ENCODE measurements around the gene POLR2C.

The POLR2C gene

GRCh38 chr16:57452021-57452420 lies 10.5 kb upstream of the POLR2C start:
- Histone ChIP-seq H3K9me2 (replicated peaks; ENCODE audit: low read depth, low read length) (no peaks in the 10 kb centered on the region), H3K4me1 (ENCODE audit: insufficient read depth, low read length, poor library complexity, severe bottlenecking) (peaks cover 15% of the 10 kb centered on the region), H3K27me3 (ENCODE audit: insufficient read depth, low read length, poor library complexity, severe bottlenecking) (no peaks in the 10 kb centered on the region), H3K4me2 (ENCODE audit: low read depth, low read length, poor library complexity, severe bottlenecking) (no peak overlapping the region), H3K9me3 (ENCODE audit: insufficient read depth, low read depth, low read length) (no peaks in the 10 kb centered on the region), H4K20me1 (ENCODE audit: insufficient read depth, low read length, poor library complexity, severe bottlenecking) (no peaks in the 10 kb centered on the region), H3K79me2 (ENCODE audit: insufficient read depth, low read length) (peaks cover 24% of the 10 kb centered on the region), H3K36me3 (ENCODE audit: insufficient read depth, low read length) (peaks cover 18% of the 10 kb centered on the region; the same call in 1 of the 2 replicates), H3K4me3 (ENCODE audit: low read length, poor library complexity, severe bottlenecking) (no peak overlapping the region), H2AFZ (ENCODE audit: low read length) (no peak overlapping the region), H3K9ac (ENCODE audit: low read depth, low read length, poor library complexity, severe bottlenecking) (no peak overlapping the region), H3F3A (ENCODE audit: low read depth) (no peaks in the 10 kb centered on the region)
- TF ChIP-seq CTCF (conservative IDR thresholded peaks at IDR 0.05; ENCODE audit: low read length) = no peak

- peaks cover 32% of the 10 kb centered on the region for H4K20me1 ChIP-seq (ENCODE audit: insufficient read depth, low read length, poor library complexity, severe bottlenecking)
- no peaks in the 10 kb centered on the region for H3K9me3 ChIP-seq (ENCODE audit: insufficient read depth, low read depth, low read length)
- H3K79me2 ChIP-seq (ENCODE audit: insufficient read depth, low read length) = peaks cover 39% of the 10 kb centered on the region
- peak overlapping the region; percentile 86 for H3K4me2 ChIP-seq (ENCODE audit: low read depth, low read length, poor library complexity, severe bottlenecking)
- peaks cover 22% of the 10 kb centered on the region; the same call in 1 of the 2 replicates for H3K36me3 ChIP-seq (ENCODE audit: insufficient read depth, low read length)
- no peaks in the 10 kb centered on the region for H3K9me2 ChIP-seq (replicated peaks; ENCODE audit: low read depth, low read length)
- no peak overlapping the region for H2AFZ ChIP-seq (ENCODE audit: low read length)
- H3K27me3 ChIP-seq (ENCODE audit: insufficient read depth, low read length, poor library complexity, severe bottlenecking) = no peaks in the 10 kb centered on the region
- H3K9ac ChIP-seq (ENCODE audit: low read depth, low read length, poor library complexity, severe bottlenecking) = peak overlapping the region; percentile 84
- peaks cover 15% of the 10 kb centered on the region for H3K4me1 ChIP-seq (ENCODE audit: insufficient read depth, low read length, poor library complexity, severe bottlenecking)
- TF ChIP-seq CTCF (conservative IDR thresholded peaks at IDR 0.05; ENCODE audit: low read length) (no peak), EZH2phosphoT487 (IDR thresholded peaks at IDR 0.05; ENCODE audit: borderline replicate concordance) (no peak)
- H3K4me3 ChIP-seq (ENCODE audit: low read length, poor library complexity, severe bottlenecking) = peak overlapping the region; percentile 94
- H3F3A ChIP-seq (ENCODE audit: low read depth) = no peaks in the 10 kb centered on the region
Observed at GRCh38 chr16:57462978-57463362, 491 bp downstream of the POLR2C start.

DNA sequence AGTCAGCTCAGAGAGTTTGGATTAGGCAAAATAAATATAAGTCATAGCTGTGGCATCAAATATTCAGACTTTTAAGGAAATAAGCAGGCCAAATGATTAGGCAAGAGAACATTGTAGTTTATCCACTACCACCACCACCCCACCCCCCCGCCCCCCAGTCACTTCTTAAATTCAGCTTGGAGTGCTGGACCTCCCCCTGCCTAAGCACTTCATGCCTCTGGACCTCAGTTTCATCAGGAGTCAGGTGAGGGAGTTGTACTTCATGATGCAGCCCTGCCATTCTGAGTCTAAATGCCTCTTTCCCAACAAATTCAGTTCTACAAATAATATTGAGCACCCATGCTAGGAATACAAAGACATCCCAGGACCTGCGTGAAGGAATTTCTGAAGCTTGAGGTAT lies 2.0 kb downstream of the POLR2C start:
- peaks cover 31% of the 10 kb centered on the region; the same call in 1 of the 2 replicates for H3K36me3 ChIP-seq (ENCODE audit: insufficient read depth, low read length)
- peaks cover 32% of the 10 kb centered on the region for H4K20me1 ChIP-seq (ENCODE audit: insufficient read depth, low read length, poor library complexity, severe bottlenecking)
- H2AFZ ChIP-seq (ENCODE audit: low read length) = no peak overlapping the region
- H3K4me3 ChIP-seq (ENCODE audit: low read length, poor library complexity, severe bottlenecking) = peak overlapping the region; percentile 24
- H3K4me1 ChIP-seq (ENCODE audit: insufficient read depth, low read length, poor library complexity, severe bottlenecking) = peaks cover 15% of the 10 kb centered on the region
- peaks cover 39% of the 10 kb centered on the region for H3K79me2 ChIP-seq (ENCODE audit: insufficient read depth, low read length)
- H3F3A ChIP-seq (ENCODE audit: low read depth) = no peaks in the 10 kb centered on the region
- peak overlapping the region; percentile 86 for H3K4me2 ChIP-seq (ENCODE audit: low read depth, low read length, poor library complexity, severe bottlenecking)
- H3K9me2 ChIP-seq (replicated peaks; ENCODE audit: low read depth, low read length) = no peaks in the 10 kb centered on the region
- H3K9ac ChIP-seq (ENCODE audit: low read depth, low read length, poor library complexity, severe bottlenecking) = peak overlapping the region; percentile 84
- TF ChIP-seq EZH2phosphoT487 (IDR thresholded peaks at IDR 0.05; ENCODE audit: borderline replicate concordance) = no peak
- TF ChIP-seq CTCF (conservative IDR thresholded peaks at IDR 0.05; ENCODE audit: low read length) = no peak
- H3K9me3 ChIP-seq (ENCODE audit: insufficient read depth, low read depth, low read length) = no peaks in the 10 kb centered on the region
- no peaks in the 10 kb centered on the region for H3K27me3 ChIP-seq (ENCODE audit: insufficient read depth, low read length, poor library complexity, severe bottlenecking)

Data from Loucy (cell line).